Measurements from ENCODE around the gene FRAT1.
"Not testable (repeated sequence)": the region's sequence is repeated elsewhere in the genome, so short reads cannot be mapped to it uniquely, and the experiment has no call there.

The FRAT1 gene

GRCh38 chr10:97338041-97338440 is 19.0 kb downstream of the FRAT1 start:
- no peak overlapping the region for H3K9ac ChIP-seq (ENCODE audit: low read length)
- no peak for DNase-seq (ENCODE audit: low read depth)
- no peak overlapping the region for H3K4me3 ChIP-seq (ENCODE audit: low read length)
- H3K9me3 ChIP-seq (ENCODE audit: control insufficient read depth, low read length): no peaks in the 10 kb centered on the region
- H3K27me3 ChIP-seq (replicated peaks; ENCODE audit: control insufficient read depth, insufficient read depth, low read length): no peaks in the 10 kb centered on the region
- peaks cover 16% of the 10 kb centered on the region for H3K4me1 ChIP-seq (ENCODE audit: control insufficient read depth, insufficient read depth, low read length)
- no peaks in the 10 kb centered on the region for H3K36me3 ChIP-seq (ENCODE audit: control insufficient read depth, insufficient read depth, low read length, severe bottlenecking)

- Histone ChIP-seq H3K27me3 (replicated peaks; ENCODE audit: control insufficient read depth, insufficient read depth, low read length) (no peaks in the 10 kb centered on the region), H3K9me3 (ENCODE audit: control insufficient read depth, low read length) (no peaks in the 10 kb centered on the region), H3K4me3 (ENCODE audit: low read length) (no peak overlapping the region), H3K36me3 (ENCODE audit: control insufficient read depth, insufficient read depth, low read length, severe bottlenecking) (no peaks in the 10 kb centered on the region), H3K4me1 (ENCODE audit: control insufficient read depth, insufficient read depth, low read length) (peaks cover 10% of the 10 kb centered on the region), H3K9ac (ENCODE audit: low read length) (no peak overlapping the region)
- no peak for DNase-seq (ENCODE audit: low read depth)
These were observed 22.3 kb downstream of the FRAT1 start for GRCh38 chr10:97341416-97341815.

- not testable (repeated sequence) for H3K4me1 ChIP-seq (ENCODE audit: control insufficient read depth, insufficient read depth, low read length); H3K9me3 ChIP-seq (ENCODE audit: control insufficient read depth, low read length); H3K27me3 ChIP-seq (replicated peaks; ENCODE audit: control insufficient read depth, insufficient read depth, low read length); H3K9ac ChIP-seq (ENCODE audit: low read length); H3K36me3 ChIP-seq (ENCODE audit: control insufficient read depth, insufficient read depth, low read length, severe bottlenecking); DNase-seq (ENCODE audit: low read depth); H3K4me3 ChIP-seq (ENCODE audit: low read length)
These were observed 24.6 kb downstream of the FRAT1 start for GRCh38 chr10:97343664-97344063.

- peaks cover 6% of the 10 kb centered on the region for H3K4me1 ChIP-seq (ENCODE audit: control insufficient read depth, insufficient read depth, low read length)
- DNase-seq (ENCODE audit: low read depth): no peak
- no peak overlapping the region for H3K9ac ChIP-seq (ENCODE audit: low read length)
- H3K36me3 ChIP-seq (ENCODE audit: control insufficient read depth, insufficient read depth, low read length, severe bottlenecking): peaks cover 8% of the 10 kb centered on the region
- H3K27me3 ChIP-seq (replicated peaks; ENCODE audit: control insufficient read depth, insufficient read depth, low read length): no peaks in the 10 kb centered on the region
- H3K9me3 ChIP-seq (ENCODE audit: control insufficient read depth, low read length): no peaks in the 10 kb centered on the region
- no peak overlapping the region for H3K4me3 ChIP-seq (ENCODE audit: low read length)
These were observed 28.2 kb downstream of the FRAT1 start for GRCh38 chr10:97347317-97347716.

- Histone ChIP-seq H3K4me3 (ENCODE audit: low read length) (no peak overlapping the region), H3K9ac (ENCODE audit: low read length) (no peak overlapping the region), H3K9me3 (ENCODE audit: control insufficient read depth, low read length) (no peaks in the 10 kb centered on the region), H3K4me1 (ENCODE audit: control insufficient read depth, insufficient read depth, low read length) (peaks cover 6% of the 10 kb centered on the region), H3K36me3 (ENCODE audit: control insufficient read depth, insufficient read depth, low read length, severe bottlenecking) (peaks cover 12% of the 10 kb centered on the region), H3K27me3 (replicated peaks; ENCODE audit: control insufficient read depth, insufficient read depth, low read length) (no peaks in the 10 kb centered on the region)
- no peak for DNase-seq (ENCODE audit: low read depth)
These were observed 30.9 kb downstream of the FRAT1 start for GRCh38 chr10:97349752-97350513.

- Histone ChIP-seq H3K27me3 (replicated peaks; ENCODE audit: control insufficient read depth, insufficient read depth, low read length) (no peaks in the 10 kb centered on the region), H3K9ac (ENCODE audit: low read length) (no peak overlapping the region)
These were observed 34.9 kb downstream of the FRAT1 start for GRCh38 chr10:97353945-97354344.

GRCh38 chr10:97355571-97355975 is 36.5 kb downstream of the FRAT1 start:
- no peak overlapping the region for H3K9ac ChIP-seq (ENCODE audit: low read length)
- H3K36me3 ChIP-seq (ENCODE audit: control insufficient read depth, insufficient read depth, low read length, severe bottlenecking): peaks cover 46% of the 10 kb centered on the region
- H3K4me3 ChIP-seq (ENCODE audit: low read length): no peak overlapping the region
- no peaks in the 10 kb centered on the region for H3K4me1 ChIP-seq (ENCODE audit: control insufficient read depth, insufficient read depth, low read length)
- peak; percentile 42 for DNase-seq (ENCODE audit: low read depth)
- no peaks in the 10 kb centered on the region for H3K9me3 ChIP-seq (ENCODE audit: control insufficient read depth, low read length)
- H3K27me3 ChIP-seq (replicated peaks; ENCODE audit: control insufficient read depth, insufficient read depth, low read length): no peaks in the 10 kb centered on the region

More at GRCh38 chr10:97353945-97354344, 34.9 kb downstream of the FRAT1 start:
- DNase-seq (ENCODE audit: low read depth): no peak
- H3K36me3 ChIP-seq (ENCODE audit: control insufficient read depth, insufficient read depth, low read length, severe bottlenecking): peaks cover 35% of the 10 kb centered on the region
- H3K4me1 ChIP-seq (ENCODE audit: control insufficient read depth, insufficient read depth, low read length): peaks cover 6% of the 10 kb centered on the region
- H3K4me3 ChIP-seq (ENCODE audit: low read length): no peak overlapping the region
- H3K9me3 ChIP-seq (ENCODE audit: control insufficient read depth, low read length): no peaks in the 10 kb centered on the region

GRCh38 chr10:97356318-97356914 is 37.3 kb downstream of the FRAT1 start:
- Histone ChIP-seq H3K27me3 (replicated peaks; ENCODE audit: control insufficient read depth, insufficient read depth, low read length) (no peaks in the 10 kb centered on the region), H3K9me3 (ENCODE audit: control insufficient read depth, low read length) (no peaks in the 10 kb centered on the region), H3K4me3 (ENCODE audit: low read length) (no peak overlapping the region), H3K36me3 (ENCODE audit: control insufficient read depth, insufficient read depth, low read length, severe bottlenecking) (peaks cover 46% of the 10 kb centered on the region), H3K9ac (ENCODE audit: low read length) (no peak overlapping the region), H3K4me1 (ENCODE audit: control insufficient read depth, insufficient read depth, low read length) (no peaks in the 10 kb centered on the region)
- DNase-seq (ENCODE audit: low read depth): no peak

GRCh38 chr10:97356918-97357317 is 37.8 kb downstream of the FRAT1 start:
- no peaks in the 10 kb centered on the region for H3K27me3 ChIP-seq (replicated peaks; ENCODE audit: control insufficient read depth, insufficient read depth, low read length)
- H3K9ac ChIP-seq (ENCODE audit: low read length): no peak overlapping the region
- H3K4me3 ChIP-seq (ENCODE audit: low read length): no peak overlapping the region
- no peaks in the 10 kb centered on the region for H3K4me1 ChIP-seq (ENCODE audit: control insufficient read depth, insufficient read depth, low read length)
- no peaks in the 10 kb centered on the region for H3K9me3 ChIP-seq (ENCODE audit: control insufficient read depth, low read length)
- DNase-seq (ENCODE audit: low read depth): no peak
- H3K36me3 ChIP-seq (ENCODE audit: control insufficient read depth, insufficient read depth, low read length, severe bottlenecking): peaks cover 44% of the 10 kb centered on the region

- Histone ChIP-seq H3K27me3 (replicated peaks; ENCODE audit: control insufficient read depth, insufficient read depth, low read length) (no peaks in the 10 kb centered on the region), H3K4me3 (ENCODE audit: low read length) (no peak overlapping the region), H3K36me3 (ENCODE audit: control insufficient read depth, insufficient read depth, low read length, severe bottlenecking) (peaks cover 57% of the 10 kb centered on the region), H3K9ac (ENCODE audit: low read length) (no peak overlapping the region), H3K9me3 (ENCODE audit: control insufficient read depth, low read length) (no peaks in the 10 kb centered on the region), H3K4me1 (ENCODE audit: control insufficient read depth, insufficient read depth, low read length) (no peaks in the 10 kb centered on the region)
- no peak for DNase-seq (ENCODE audit: low read depth)
These were observed 39.3 kb downstream of the FRAT1 start for GRCh38 chr10:97358349-97358748.

- Histone ChIP-seq H3K4me1 (ENCODE audit: control insufficient read depth, insufficient read depth, low read length) (no peaks in the 10 kb centered on the region), H3K9ac (ENCODE audit: low read length) (no peak overlapping the region), H3K9me3 (ENCODE audit: control insufficient read depth, low read length) (no peaks in the 10 kb centered on the region), H3K4me3 (ENCODE audit: low read length) (no peak overlapping the region), H3K27me3 (replicated peaks; ENCODE audit: control insufficient read depth, insufficient read depth, low read length) (no peaks in the 10 kb centered on the region), H3K36me3 (ENCODE audit: control insufficient read depth, insufficient read depth, low read length, severe bottlenecking) (peaks cover 61% of the 10 kb centered on the region)
- DNase-seq (ENCODE audit: low read depth): no peak
These were observed 39.7 kb downstream of the FRAT1 start for GRCh38 chr10:97358781-97359180.

Measured in adipocyte (in vitro differentiated cells).